Suprapubic skin (tissue), 4 donors: Measurements from ENCODE around the gene IFT81. TPM values are rescaled to one million over a fixed set of nuclear protein-coding genes. Genes with fewer than 3 reads are reported as not detected.

Source experiments
- DNase-seq, 2 donors: peaks; one replicate each; pipeline ENCODE4 v3.0.0-alpha.2; 2019; ENCODE audit warnings: low spot score in 2 of 2
- H3K27ac ChIP-seq: fragments of 200-600 bp; sonication (generic); one replicate; pipeline ENCODE4 v1.5.1; 2019
- H3K27me3 ChIP-seq: fragments of 200-600 bp; sonication (generic); one replicate; pipeline ENCODE4 v1.5.1; 2019
- H3K36me3 ChIP-seq: fragments of 200-600 bp; sonication (generic); one replicate; pipeline ENCODE4 v1.5.1; 2019
- H3K4me1 ChIP-seq: fragments of 200-600 bp; sonication (generic); one replicate; pipeline ENCODE4 v1.5.1; 2019
- H3K4me3 ChIP-seq: fragments of 200-600 bp; sonication (generic); one replicate; pipeline ENCODE4 v1.5.1; 2019; ENCODE audit warnings: mild to moderate bottlenecking
- H3K9me3 ChIP-seq: fragments of 200-600 bp; sonication (generic); one replicate; pipeline ENCODE4 v1.5.1; 2019
- EP300 ChIP-seq: sonication (generic); formaldehyde crosslinking; IDR thresholded peaks from one replicate; pipeline ENCODE4 v1.6.1; 2017; ENCODE audit warnings: antibody characterized with exemption
- POLR2A ChIP-seq, 2 donors: fragments of 450-650 bp; IDR thresholded peaks; one replicate each; pipeline ENCODE4 v1.6.1; 2017; ENCODE audit warnings: antibody characterized with exemption in 2 of 2, mild to moderate bottlenecking in 2 of 2, moderate library complexity in 2 of 2
- POLR2AphosphoS5 ChIP-seq, 3 donors: sonication (generic); formaldehyde crosslinking; IDR thresholded peaks; one replicate each; pipeline ENCODE4 v1.6.1; 2017; ENCODE audit warnings: antibody characterized with exemption in 3 of 3
- WGBS: methylation state at CpG from one replicate; pipeline ENCODE4 v1.1.5; 2018; 5-methylcytosine and 5-hydroxymethylcytosine counted together
- total RNA-seq, 4 donors: library from RNA; depleted of rRNA; stranded (reverse); fragments of >200 nt; gene quantifications; one replicate each; pipeline ENCODE4 v1.1.0, GENCODE V29; 2016
- TF ChIP-seq, protein P1 (sequence below), 2 donors: fragments of 200-600 bp in 1 of 2; fragments of 450-650 bp in 1 of 2; sonication (generic) in 1 of 2; IDR thresholded peaks; one replicate each; pipeline ENCODE4 v1.5.1; 2016 to 2019; ENCODE audit warnings: antibody characterized with exemption in 2 of 2, mild to moderate bottlenecking in 1 of 2, moderate library complexity in 1 of 2

IFT81 gene
- total RNA-seq, 4 donors from 2014 or later = 4.8 to 15.5 (median 5.3) TPM

DNA sequence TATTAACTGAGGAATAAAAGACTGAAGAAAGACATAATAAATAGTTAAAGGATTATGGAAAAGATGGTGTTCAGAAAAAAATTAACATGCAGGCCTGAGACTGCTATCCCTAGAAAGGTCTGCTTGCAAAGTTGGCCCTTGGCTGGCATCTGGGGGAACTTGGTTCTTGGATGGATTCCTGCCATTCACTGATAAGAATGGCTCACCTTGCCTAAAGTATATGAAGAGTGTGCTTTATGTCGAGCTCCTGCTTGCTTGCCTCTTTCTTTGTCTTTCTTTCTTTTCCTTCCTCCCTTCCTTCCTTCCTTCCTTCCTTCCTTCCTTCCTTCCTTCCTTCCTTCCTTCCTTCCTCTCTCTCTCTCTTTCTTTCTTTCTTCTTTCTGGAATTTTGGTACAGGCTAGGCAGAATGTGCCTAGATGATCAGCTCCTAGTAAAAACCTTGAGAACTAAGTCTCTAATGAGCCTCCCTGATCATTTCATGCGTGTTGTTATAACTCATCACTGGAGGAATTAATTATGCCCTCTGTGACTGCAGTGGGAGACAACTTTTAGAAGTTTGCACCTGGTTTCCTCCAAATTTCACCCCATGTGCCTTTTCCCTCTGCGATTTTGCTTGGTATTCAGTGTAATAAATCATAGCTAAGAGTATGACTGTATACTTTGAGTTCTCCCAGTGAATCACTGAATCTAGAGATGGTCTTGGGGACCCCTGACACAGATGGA, 44.7 kb downstream of the IFT81 start:
- WGBS = 87% methylated on average over 3 of the region's 3 CpGs
- Histone ChIP-seq H3K4me1 (peaks cover 3% of the 10 kb centered on the region), H3K36me3 (peaks cover 12% of the 10 kb centered on the region), H3K4me3 (no peak overlapping the region), H3K27ac (no peak overlapping the region), H3K9me3 (no peaks in the 10 kb centered on the region), H3K27me3 (no peaks in the 10 kb centered on the region)
- DNase-seq = no peak
- TF ChIP-seq POLR2A (IDR thresholded peaks at IDR 0.05) (no peak), POLR2AphosphoS5 (IDR thresholded peaks at IDR 0.05) (no peak), EP300 (no peak)
- TF ChIP-seq, protein P1, sequence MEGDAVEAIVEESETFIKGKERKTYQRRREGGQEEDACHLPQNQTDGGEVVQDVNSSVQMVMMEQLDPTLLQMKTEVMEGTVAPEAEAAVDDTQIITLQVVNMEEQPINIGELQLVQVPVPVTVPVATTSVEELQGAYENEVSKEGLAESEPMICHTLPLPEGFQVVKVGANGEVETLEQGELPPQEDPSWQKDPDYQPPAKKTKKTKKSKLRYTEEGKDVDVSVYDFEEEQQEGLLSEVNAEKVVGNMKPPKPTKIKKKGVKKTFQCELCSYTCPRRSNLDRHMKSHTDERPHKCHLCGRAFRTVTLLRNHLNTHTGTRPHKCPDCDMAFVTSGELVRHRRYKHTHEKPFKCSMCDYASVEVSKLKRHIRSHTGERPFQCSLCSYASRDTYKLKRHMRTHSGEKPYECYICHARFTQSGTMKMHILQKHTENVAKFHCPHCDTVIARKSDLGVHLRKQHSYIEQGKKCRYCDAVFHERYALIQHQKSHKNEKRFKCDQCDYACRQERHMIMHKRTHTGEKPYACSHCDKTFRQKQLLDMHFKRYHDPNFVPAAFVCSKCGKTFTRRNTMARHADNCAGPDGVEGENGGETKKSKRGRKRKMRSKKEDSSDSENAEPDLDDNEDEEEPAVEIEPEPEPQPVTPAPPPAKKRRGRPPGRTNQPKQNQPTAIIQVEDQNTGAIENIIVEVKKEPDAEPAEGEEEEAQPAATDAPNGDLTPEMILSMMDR (IDR thresholded peaks at IDR 0.05) = no peak

DNA sequence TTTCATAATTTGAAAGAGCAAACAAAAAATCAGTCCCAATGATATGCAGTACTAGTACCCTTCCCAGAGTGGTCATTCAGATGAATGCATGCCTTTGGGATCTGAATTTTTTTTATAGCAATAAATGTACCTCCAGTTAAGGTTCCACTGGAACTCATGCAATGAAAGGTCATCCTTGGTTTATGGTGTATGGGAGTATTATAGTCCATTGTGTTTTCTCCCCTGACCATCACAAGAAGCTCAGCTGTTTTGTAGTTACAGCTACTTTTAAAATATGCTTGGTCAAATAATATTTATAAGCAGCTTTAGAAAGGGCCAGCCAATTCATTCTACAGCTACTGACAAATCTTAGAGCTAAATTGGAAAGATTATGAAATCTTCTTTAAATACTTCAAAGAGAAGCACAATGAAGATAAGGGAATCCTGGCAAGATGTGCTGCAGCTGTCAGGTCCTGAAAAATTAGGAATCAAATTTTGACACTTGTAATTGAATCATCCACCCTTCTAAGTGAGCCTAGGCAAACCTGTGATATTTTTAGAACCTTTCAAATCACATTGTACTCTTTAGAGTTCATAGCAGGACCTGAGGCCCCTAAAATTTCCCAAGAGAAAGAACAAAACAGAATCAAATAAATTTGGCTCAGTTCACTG, 46.5 kb downstream of the IFT81 start:
- H3K27ac ChIP-seq = no peak overlapping the region
- no peak for DNase-seq
- peaks cover 9% of the 10 kb centered on the region for H3K36me3 ChIP-seq
- H3K4me1 ChIP-seq = peaks cover 3% of the 10 kb centered on the region
- TF ChIP-seq, protein P1 (IDR thresholded peaks at IDR 0.05) = no peak
- no peak for TF ChIP-seq POLR2A (IDR thresholded peaks at IDR 0.05)
- no peak for TF ChIP-seq POLR2AphosphoS5 (IDR thresholded peaks at IDR 0.05)
- TF ChIP-seq EP300 = no peak
- H3K4me3 ChIP-seq = no peak overlapping the region
- no peaks in the 10 kb centered on the region for H3K9me3 ChIP-seq
- no peaks in the 10 kb centered on the region for H3K27me3 ChIP-seq

DNA sequence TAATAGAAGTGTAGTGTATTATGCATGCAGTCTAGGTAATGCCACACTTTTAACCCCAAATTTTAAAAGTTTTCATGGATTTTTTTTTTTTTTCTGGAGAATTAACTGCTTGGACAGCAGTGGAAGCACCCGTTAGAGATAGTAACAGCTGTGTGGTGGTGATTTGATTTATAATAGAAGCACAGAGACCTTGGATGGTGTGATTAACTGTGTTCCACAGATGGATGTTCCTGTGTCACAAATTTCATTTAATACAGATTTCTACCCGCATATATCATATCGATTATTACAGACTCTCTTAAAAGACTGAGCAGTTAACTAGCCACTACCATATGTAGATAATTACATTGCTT, 47.0 kb downstream of the IFT81 start:
- Histone ChIP-seq H3K9me3 (no peaks in the 10 kb centered on the region), H3K27ac (no peak overlapping the region), H3K27me3 (no peaks in the 10 kb centered on the region), H3K4me1 (peaks cover 3% of the 10 kb centered on the region), H3K4me3 (no peak overlapping the region), H3K36me3 (peaks cover 8% of the 10 kb centered on the region)
- WGBS = 56% methylated on average over 3 of the region's 3 CpGs
- TF ChIP-seq, protein P1 (IDR thresholded peaks at IDR 0.05) = no peak
- TF ChIP-seq EP300 (no peak), POLR2AphosphoS5 (IDR thresholded peaks at IDR 0.05) (no peak), POLR2A (IDR thresholded peaks at IDR 0.05) (no peak)
- DNase-seq = no peak

DNA sequence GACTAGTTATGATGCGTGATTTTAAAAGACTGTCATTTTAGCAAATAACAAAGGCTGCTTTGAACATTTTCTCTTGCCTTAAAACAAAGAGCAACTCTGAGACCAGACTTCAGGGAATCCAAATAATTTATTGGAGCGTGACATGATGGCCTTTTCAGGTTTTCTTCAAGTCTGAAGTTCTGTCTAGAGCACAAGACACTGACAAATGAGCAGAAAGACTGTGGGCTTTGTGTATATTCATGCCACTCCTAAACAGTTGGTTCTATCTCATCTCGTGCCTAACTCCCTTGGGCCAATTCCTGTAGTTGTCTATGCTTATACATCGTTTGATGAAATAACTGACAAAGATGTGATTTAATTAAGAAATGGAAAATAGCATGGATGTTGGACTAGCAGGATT, 47.5 kb downstream of the IFT81 start:
- Histone ChIP-seq H3K4me1 (peaks cover 3% of the 10 kb centered on the region), H3K27ac (no peak overlapping the region), H3K36me3 (peaks cover 8% of the 10 kb centered on the region), H3K4me3 (no peak overlapping the region), H3K27me3 (no peaks in the 10 kb centered on the region), H3K9me3 (no peaks in the 10 kb centered on the region)
- no peak for DNase-seq
- TF ChIP-seq POLR2AphosphoS5 (IDR thresholded peaks at IDR 0.05) = no peak
- no peak for TF ChIP-seq POLR2A (IDR thresholded peaks at IDR 0.05)
- TF ChIP-seq EP300 = no peak
- TF ChIP-seq, protein P1 (IDR thresholded peaks at IDR 0.05) = no peak
- WGBS = 73% methylated on average over 4 of the region's 4 CpGs

DNA sequence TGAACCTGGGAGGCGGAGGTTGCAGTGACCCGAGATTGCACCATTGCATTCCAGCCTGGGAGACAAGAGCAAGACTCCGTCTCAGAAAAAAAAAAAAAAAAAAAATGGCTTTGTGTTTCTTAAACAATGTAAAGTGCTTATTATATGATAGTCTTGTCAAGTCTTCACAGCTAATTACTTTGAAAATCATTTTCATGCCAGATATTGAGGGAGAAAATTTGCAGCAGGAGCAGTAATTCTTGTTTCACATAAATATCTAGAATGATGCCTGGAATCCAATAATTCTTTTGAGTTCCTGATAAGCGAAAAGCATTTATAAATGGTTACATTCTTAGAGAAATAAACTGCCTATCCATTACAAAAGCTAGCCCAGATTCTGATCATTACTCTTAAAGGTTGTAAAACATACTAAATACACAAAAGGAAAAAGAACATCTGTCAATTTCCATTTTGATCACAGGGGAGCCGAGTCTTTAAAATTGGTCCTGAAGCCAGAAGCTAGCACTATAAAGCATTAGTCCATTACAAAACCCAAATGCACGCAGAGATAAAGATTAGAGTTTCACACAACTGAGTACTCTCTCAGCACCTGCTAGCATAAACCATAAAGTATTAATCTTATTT, 50.3 kb downstream of the IFT81 start:
- Histone ChIP-seq H3K4me1 (no peaks in the 10 kb centered on the region), H3K4me3 (no peak overlapping the region), H3K9me3 (no peaks in the 10 kb centered on the region), H3K36me3 (no peaks in the 10 kb centered on the region), H3K27me3 (no peaks in the 10 kb centered on the region), H3K27ac (no peak overlapping the region)
- WGBS = 91% methylated on average over 6 of the region's 6 CpGs
- DNase-seq = no peak
- no peak for TF ChIP-seq EP300
- TF ChIP-seq, protein P1 (IDR thresholded peaks at IDR 0.05) = no peak
- TF ChIP-seq POLR2AphosphoS5 (IDR thresholded peaks at IDR 0.05) = no peak
- TF ChIP-seq POLR2A (IDR thresholded peaks at IDR 0.05) = no peak
